ENCODE measurements around the gene HOXD4. TPM values are rescaled to one million over a fixed set of nuclear protein-coding genes. Genes with fewer than 3 reads are reported as not detected.
A peak's percentile ranks its signal among the peaks of the same experiment; 100 is the strongest.

HOXD4 gene
- total RNA-seq, 3 donors from 2014 or later = 4.7 to 6.5 (median 5.9) TPM

- DNase-seq = no peak
- no peak for ATAC-seq
- intact Hi-C loops (cut with DNase I, micrococcal nuclease) = loop anchor here in 1 of 2 donors (10.0 kb wide), 2 partner anchors 691 to 1021 kb away; no protein-coding TSS in a partner anchor
These were observed 27.8 kb upstream of the HOXD4 start for GRCh38 chr2:176123411-176124109.

GRCh38 chr2:176124110-176124946 lies 27.0 kb upstream of the HOXD4 start:
- TF ChIP-seq CTCF (IDR thresholded peaks at IDR 0.05) = no peak
- peaks cover 22% of the 10 kb centered on the region for H3K4me1 ChIP-seq (ENCODE audit: low read depth)
- no peak overlapping the region for H3K4me3 ChIP-seq
- intact Hi-C loops (cut with DNase I, micrococcal nuclease) = loop anchor here in 1 of 2 donors (10.0 kb wide), 2 partner anchors 690 to 1020 kb away; no protein-coding TSS in a partner anchor
- H3K36me3 ChIP-seq (ENCODE audit: low read depth) = no peaks in the 10 kb centered on the region
- DNase-seq (no peak), ATAC-seq (no peak)
- H3K9me3 ChIP-seq = no peaks in the 10 kb centered on the region

More at GRCh38 chr2:176123411-176124109, 27.8 kb upstream of the HOXD4 start:
- no peaks in the 10 kb centered on the region for H3K9me3 ChIP-seq
- H3K4me3 ChIP-seq = no peak overlapping the region
- TF ChIP-seq CTCF (IDR thresholded peaks at IDR 0.05) = no peak
- H3K4me1 ChIP-seq (ENCODE audit: low read depth) = peaks cover 14% of the 10 kb centered on the region
- H3K36me3 ChIP-seq (ENCODE audit: low read depth) = no peaks in the 10 kb centered on the region

GRCh38 chr2:176124947-176125771 lies 26.2 kb upstream of the HOXD4 start:
- intact Hi-C loops (cut with DNase I, micrococcal nuclease) = loop anchor here (5.0 to 10.0 kb wide), 4 partner anchors 512 to 1020 kb away; no protein-coding TSS in a partner anchor
- DNase-seq = no peak

GRCh38 chr2:176125772-176126054 lies 25.6 kb upstream of the HOXD4 start:
- no peak for TF ChIP-seq CTCF (IDR thresholded peaks at IDR 0.05)
- DNase-seq (peak in 1 of 3 donors; percentile 44), ATAC-seq (no peak)
- peaks cover 23% of the 10 kb centered on the region for H3K4me1 ChIP-seq (ENCODE audit: low read depth)
- no peaks in the 10 kb centered on the region for H3K36me3 ChIP-seq (ENCODE audit: low read depth)
- no peaks in the 10 kb centered on the region for H3K9me3 ChIP-seq
- H3K4me3 ChIP-seq = no peak overlapping the region
- intact Hi-C loops (cut with DNase I, micrococcal nuclease) = loop anchor here (5.0 to 10.0 kb wide), 4 partner anchors 512 to 1019 kb away; no protein-coding TSS in a partner anchor

More at GRCh38 chr2:176124947-176125771, 26.2 kb upstream of the HOXD4 start:
- ATAC-seq = no peak
- H3K36me3 ChIP-seq (ENCODE audit: low read depth) = no peaks in the 10 kb centered on the region
- H3K9me3 ChIP-seq = no peaks in the 10 kb centered on the region
- no peak overlapping the region for H3K4me3 ChIP-seq
- H3K4me1 ChIP-seq (ENCODE audit: low read depth) = peaks cover 23% of the 10 kb centered on the region
- no peak for TF ChIP-seq CTCF (IDR thresholded peaks at IDR 0.05)
